Measurements from ENCODE around the gene HARS2. TPM values are rescaled to one million over a fixed set of nuclear protein-coding genes. Genes with fewer than 3 reads are reported as not detected.

The HARS2 gene
- total RNA-seq, 1 experiment from 2014 or later, result 20.5 TPM

- peaks cover 17 to 72% (median 61%) of the 10 kb centered on the region in 3 experiments; a peak in 6 of 7 replicates for H3K36me3 Mint-ChIP-seq (ENCODE audit: insufficient read depth in 1 of 3, low read depth in 3 of 3)
- no peaks in the 10 kb centered on the region for H3K9me3 Mint-ChIP-seq
- H3K27me3 Mint-ChIP-seq (ENCODE audit: low read depth), result no peaks in the 10 kb centered on the region
- no peak overlapping the region for H2BK12ac ChIP-seq (ENCODE audit: insufficient read length, low read depth, low read length)
- H3K4me1 Mint-ChIP-seq, result peaks cover 0 to 6% of the 10 kb centered on the region in 2 experiments; a peak in 2 of 4 replicates
- no peaks in the 10 kb centered on the region for H3K9me3 ChIP-seq (ENCODE audit: control insufficient read depth, low read depth, low read length)
- no peak overlapping the region for H3K9ac ChIP-seq (ENCODE audit: extremely low read depth, insufficient read length, low read length)
- H3K4me1 ChIP-seq (ENCODE audit: insufficient read depth, low read length), result no peaks in the 10 kb centered on the region
- TF ChIP-seq CTCF (conservative IDR thresholded peaks at IDR 0.05), result no peak
- H3T11ph ChIP-seq (ENCODE audit: low read length), result no peak overlapping the region
- H2AFZ ChIP-seq (ENCODE audit: low read length), result no peak overlapping the region
- no peak overlapping the region for H3K56ac ChIP-seq (ENCODE audit: insufficient read length, low read depth, low read length)
- H3K79me1 ChIP-seq (ENCODE audit: insufficient read depth, low read depth, low read length, poor library complexity, severe bottlenecking), result peaks cover 4% of the 10 kb centered on the region
- no peak overlapping the region for H2AK5ac ChIP-seq (ENCODE audit: insufficient read length, low read length)
- H2BK120ac ChIP-seq (ENCODE audit: low read depth, low read length, poor library complexity, severe bottlenecking), result no peak overlapping the region
- peak overlapping the region in 1 of 3 experiments; percentile 93; a peak in 1 of 7 replicates for H3K27ac Mint-ChIP-seq
- H4K8ac ChIP-seq (replicated peaks; ENCODE audit: insufficient read length, low read depth, low read length), result no peak overlapping the region
- no peak overlapping the region for H3K14ac ChIP-seq (ENCODE audit: insufficient read depth, low read length)
- no peaks in the 10 kb centered on the region for H4K20me1 ChIP-seq (ENCODE audit: control insufficient read depth, insufficient read depth, insufficient read length)
- H3K4ac ChIP-seq (ENCODE audit: low read depth, low read length), result no peak overlapping the region
- peaks cover 5% of the 10 kb centered on the region for H3K23me2 ChIP-seq (ENCODE audit: insufficient read length, low read depth, low read length, poor library complexity, severe bottlenecking)
- no peak overlapping the region for H3K23ac ChIP-seq (ENCODE audit: insufficient read length, low read depth, low read length)
- H4K5ac ChIP-seq (ENCODE audit: insufficient read length, low read depth, low read length), result no peak overlapping the region
- H2BK15ac ChIP-seq (ENCODE audit: low read depth, low read length), result no peak overlapping the region
- no peak for DNase-seq
- no peak overlapping the region for H3K18ac ChIP-seq (ENCODE audit: insufficient read length, low read depth, low read length)
- peak overlapping the region; percentile 93 for H3K4me2 ChIP-seq (ENCODE audit: insufficient read depth, insufficient read length, low read length)
- no peak overlapping the region for H4K91ac ChIP-seq (ENCODE audit: insufficient read length, low read depth, low read length)
- H2BK20ac ChIP-seq (ENCODE audit: low read depth, low read length, poor library complexity, severe bottlenecking), result no peak overlapping the region
- no peaks in the 10 kb centered on the region for H3K79me2 ChIP-seq (ENCODE audit: insufficient read depth, low read length)
- peak overlapping the region; percentile 97 for H3K4me3 Mint-ChIP-seq
- H2BK5ac ChIP-seq (ENCODE audit: insufficient read length, low read length), result no peak overlapping the region
- no peak overlapping the region for H3K27ac ChIP-seq (ENCODE audit: insufficient read length, low read depth, low read length)
- WGBS (ENCODE audit: extremely low coverage, insufficient read length, low lambda C conversion rate), result no CpG with 5 or more reads among the region's 18 CpGs
- no peaks in the 10 kb centered on the region for H3K27me3 ChIP-seq (ENCODE audit: insufficient read depth, low read length)
Observed at GRCh38 chr5:140664030-140664358, 27.3 kb upstream of the HARS2 start.

Measured in H9 (cell line).